HG02678 (cell line): Measurements from ENCODE around the gene YTHDF1.
"Not testable (repeated sequence)": the region's sequence is repeated elsewhere in the genome, so short reads cannot be mapped to it uniquely, and the experiment has no call there.

ENCODE experiments used
- ATAC-seq: cut with Tn5 transposase; IDR thresholded peaks from one replicate; pipeline ENCODE4 v1.9.1; 2021; ENCODE audit warnings: mild to moderate bottlenecking, moderate library complexity; ENCODE audit not compliant: unreplicated experiment

Gene YTHDF1

DNA sequence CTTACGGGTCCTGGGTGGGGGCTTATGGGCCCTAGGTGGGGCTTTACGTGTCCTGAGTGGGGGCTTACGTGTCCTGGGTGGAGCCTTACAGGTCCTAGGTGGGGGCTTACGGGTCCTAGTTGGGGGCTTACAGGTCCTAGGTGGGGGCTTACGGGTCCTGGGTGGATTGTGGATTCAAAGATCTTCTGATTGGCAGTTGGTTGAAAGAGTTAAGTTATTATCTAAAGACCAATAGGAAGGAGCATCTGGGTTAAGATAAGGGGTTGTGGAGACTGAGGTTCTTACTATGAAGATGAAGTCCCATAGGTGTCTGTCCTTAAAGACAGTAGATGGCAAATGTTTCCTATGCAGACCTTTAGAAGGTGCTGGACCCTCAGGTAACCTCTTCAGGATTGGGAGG, 11.3 kb upstream of the YTHDF1 start:
- ATAC-seq = no peak

GRCh38 chr20:63226042-63226943, 10.4 kb upstream of the YTHDF1 start:
- no peak for ATAC-seq

DNA sequence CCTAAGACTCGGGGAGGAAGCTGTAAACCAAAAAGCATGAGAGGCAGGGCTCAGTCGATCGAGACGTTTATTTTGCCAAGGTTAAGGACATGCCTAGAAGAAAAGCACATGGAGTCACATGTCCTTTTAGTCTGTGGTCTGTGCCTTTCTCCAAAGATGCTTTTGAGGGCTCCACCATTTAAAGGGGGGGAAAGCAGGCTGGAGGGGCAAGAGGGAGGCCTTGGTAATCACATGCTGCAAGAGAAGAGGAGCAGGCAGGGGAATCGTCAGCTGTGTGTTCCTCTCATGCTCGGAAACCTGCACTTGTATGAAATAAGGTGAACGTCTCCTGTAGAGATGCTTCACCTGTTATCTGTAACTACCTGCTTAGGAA, 9.1 kb upstream of the YTHDF1 start:
- ATAC-seq = no peak

GRCh38 chr20:63224412-63225081, 8.6 kb upstream of the YTHDF1 start:
- ATAC-seq = no peak

DNA sequence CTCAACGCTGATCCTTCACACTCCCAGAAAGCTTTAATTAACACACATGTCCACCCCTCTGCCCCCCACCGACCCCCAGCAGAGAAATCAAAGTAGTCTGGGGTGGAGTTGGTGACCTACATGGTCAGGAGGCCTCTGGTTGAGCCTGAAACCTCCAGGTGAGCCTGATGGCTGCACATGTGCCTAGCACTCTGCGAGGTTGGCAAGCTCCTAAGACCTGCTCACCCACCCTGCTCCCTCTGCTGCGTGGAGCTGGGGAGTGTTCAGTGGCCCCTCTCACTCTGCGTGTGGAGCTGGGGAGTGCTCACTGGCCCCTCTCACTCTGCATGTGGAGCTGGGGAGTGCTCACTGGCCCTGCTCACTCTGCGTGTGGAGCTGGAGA, 7.9 kb upstream of the YTHDF1 start:
- no peak for ATAC-seq

DNA sequence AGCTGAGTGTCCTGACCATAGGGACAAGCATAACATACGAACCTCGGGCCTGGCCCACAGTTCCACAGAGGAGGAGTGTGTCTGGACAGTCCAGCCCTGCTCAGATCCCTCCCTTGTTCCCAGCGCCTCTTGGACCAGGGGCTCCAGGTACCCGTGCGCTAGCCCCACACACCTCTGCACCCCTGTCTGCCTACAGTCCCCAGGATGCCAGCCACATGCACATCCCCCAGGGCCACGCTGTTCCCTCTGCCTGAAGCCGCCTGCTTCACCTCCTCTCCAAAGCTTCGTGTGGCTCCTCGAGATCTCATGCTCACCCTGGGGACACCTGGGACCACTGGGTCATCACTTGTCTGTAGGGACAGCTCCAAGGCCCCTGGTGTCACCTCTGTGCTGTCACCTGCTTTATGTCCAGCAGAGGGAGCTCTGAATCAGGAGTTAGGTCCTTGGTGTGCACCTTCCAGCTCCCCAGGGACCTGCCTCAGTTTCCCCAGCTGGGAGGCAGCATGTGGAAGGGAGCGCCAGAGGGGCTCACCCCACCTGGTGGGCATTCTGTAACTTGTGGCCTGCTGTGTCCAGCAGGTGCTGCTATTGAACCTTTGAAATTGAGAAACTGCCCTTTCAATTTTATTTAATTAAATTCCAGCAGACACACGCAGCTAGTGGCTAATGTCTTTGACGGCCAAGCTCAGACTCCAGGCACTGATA, 7.3 kb upstream of the YTHDF1 start:
- no peak for ATAC-seq

DNA sequence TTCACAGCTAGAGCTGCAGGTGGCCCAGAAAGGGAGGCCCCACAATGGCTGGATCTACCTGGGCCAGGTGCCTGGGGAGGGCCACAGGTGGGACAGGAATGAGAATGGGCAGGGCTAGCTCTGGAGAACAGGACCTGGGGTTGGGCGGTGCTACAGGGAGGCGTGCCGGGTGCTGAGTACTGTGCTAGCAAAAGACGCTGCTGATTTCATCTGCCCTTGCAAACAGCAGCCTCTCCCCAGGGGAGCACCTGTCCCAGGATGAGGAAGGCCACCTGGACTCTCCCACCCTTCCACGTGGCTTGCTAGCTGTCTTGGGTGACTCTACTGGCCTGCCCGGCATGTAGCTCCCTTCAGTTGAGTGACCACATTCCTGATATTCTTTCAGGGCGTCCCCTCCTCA, 6.6 kb upstream of the YTHDF1 start:
- ATAC-seq = no peak

DNA sequence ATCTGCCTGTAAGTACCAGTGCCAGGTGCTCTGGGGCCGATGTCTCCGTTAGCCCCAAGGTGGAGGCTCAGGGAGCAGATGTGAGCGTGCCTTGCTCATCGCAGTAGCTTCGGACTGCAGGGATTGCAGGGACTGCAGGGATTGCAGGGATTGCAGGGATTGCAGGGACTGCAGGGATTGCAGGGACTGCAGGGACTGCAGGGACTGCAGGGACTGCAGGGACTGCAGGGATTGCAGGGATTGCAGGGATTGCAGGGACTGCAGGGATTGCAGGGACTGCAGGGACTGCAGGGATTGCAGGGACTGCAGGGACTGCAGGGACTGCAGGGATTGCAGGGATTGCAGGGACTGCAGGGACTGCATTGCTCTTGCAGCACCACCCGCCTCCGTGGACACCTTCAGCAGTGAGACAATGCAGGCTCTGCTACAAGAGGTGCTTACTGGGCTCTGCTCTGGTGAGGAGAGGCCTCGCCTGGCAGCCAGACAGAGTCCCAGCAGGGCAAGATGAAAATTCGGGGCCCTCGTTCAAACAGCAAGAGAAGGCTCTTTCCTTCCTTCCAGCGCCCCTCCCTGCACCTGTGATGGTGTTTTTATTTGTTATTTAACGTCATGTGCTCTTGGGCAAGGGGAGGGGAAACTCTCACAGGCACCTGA, 5.6 kb upstream of the YTHDF1 start:
- not testable (repeated sequence) for ATAC-seq

- ATAC-seq = no peak
Observed at GRCh38 chr20:63220696-63221399, 4.9 kb upstream of the YTHDF1 start.

- ATAC-seq = no peak
Observed at GRCh38 chr20:63219866-63220521, 4.1 kb upstream of the YTHDF1 start.

- no peak for ATAC-seq
Observed at GRCh38 chr20:63219447-63219821, 3.5 kb upstream of the YTHDF1 start.

DNA sequence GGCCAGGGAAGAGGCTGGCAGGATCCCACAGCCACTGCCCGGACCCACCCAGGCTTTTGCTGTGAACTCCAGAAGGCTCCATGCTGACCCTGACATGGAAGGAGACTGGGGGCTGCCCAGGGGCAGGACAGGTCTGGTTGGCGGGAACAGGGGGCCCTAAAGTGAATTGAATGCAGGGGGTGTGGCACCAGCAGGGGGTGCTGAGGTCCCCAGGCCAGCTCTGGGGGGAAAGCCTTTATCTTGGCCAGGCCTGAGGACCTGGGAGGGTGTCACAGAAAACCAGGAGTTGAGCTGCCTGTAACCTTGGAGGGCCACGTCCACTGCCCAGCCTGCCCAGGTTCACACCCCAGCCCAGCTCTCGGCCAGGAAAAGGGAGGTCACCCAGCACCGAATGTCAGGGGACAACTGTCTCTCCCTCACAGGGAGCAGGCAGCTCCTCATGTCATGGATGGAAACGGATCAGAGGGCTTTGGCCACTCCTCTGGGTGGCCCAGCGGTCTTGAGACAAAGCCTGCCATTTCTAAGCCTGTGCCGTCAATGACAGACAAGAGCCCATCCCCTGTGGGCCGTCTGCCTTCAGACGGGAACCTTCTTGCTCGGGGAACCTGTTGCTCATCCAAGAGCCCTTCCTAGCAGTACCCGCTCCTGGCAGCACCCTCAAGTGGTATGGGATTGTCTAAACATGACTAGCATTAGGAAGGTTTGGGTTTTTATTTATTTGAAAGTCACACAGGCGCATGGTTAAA, 2.9 kb upstream of the YTHDF1 start:
- no peak for ATAC-seq

DNA sequence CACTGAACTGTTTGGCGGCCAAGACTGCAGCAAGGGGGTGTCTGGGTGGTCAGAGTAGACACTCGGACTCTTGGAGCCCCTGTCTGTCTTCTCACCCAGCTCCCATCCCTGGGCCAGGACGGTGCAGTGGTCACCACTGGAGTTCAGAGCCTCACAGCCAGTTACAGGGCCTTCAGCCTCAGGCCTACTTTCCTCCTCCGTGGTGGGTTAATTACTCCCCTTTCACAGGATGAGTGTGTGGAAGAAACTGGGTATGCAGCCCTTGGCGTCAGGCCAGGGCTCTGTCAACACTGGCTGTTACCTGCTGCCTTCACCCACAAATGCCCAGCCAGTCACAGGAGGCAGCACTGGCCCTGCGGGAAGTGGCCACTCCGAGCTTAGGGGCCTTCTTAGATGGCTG, 1.8 kb upstream of the YTHDF1 start:
- ATAC-seq = no peak

- no peak for ATAC-seq
Observed at GRCh38 chr20:63216849-63217471, 1.0 kb upstream of the YTHDF1 start.

GRCh38 chr20:63215101-63216040, 560 bp downstream of the YTHDF1 start:
- ATAC-seq = peak; percentile 22

GRCh38 chr20:63214514-63214913, 1.4 kb downstream of the YTHDF1 start:
- ATAC-seq = no peak

DNA sequence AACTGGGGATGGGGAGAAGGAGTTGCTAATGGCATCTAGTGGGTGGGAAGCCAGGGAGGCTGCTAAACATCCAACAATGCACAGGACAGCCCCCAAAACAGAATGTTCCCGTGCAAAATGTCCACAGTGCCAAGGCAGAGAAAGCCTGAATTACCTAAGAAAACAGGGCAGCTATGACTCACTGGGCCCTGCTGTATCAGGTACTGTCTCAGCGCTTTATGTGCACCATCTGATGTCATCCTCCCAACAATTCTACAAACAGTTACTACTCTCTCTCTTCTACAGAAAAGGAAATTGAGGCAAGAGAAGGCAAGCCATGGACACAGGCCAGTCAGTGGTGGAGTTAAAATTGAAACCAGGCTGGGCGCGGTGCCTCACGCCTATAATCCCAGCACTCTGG, 3.1 kb downstream of the YTHDF1 start:
- no peak for ATAC-seq

GRCh38 chr20:63212393-63212730, 3.6 kb downstream of the YTHDF1 start:
- no peak for ATAC-seq
